GM10266 (cell line): Measurements from ENCODE around the gene CCSER1.

Experiments used
- DNase-seq: peaks from one replicate; pipeline ENCODE4 v3.0.0; 2012; ENCODE audit errors: extremely low spot score
- CTCF ChIP-seq: IDR thresholded peaks from 2 replicates; pipeline ENCODE4 v1.5.1; 2012; ENCODE audit warnings: mild to moderate bottlenecking, low read depth; ENCODE audit not compliant: control insufficient read depth, insufficient read depth; ENCODE audit errors: missing control alignments

CCSER1 gene

DNA sequence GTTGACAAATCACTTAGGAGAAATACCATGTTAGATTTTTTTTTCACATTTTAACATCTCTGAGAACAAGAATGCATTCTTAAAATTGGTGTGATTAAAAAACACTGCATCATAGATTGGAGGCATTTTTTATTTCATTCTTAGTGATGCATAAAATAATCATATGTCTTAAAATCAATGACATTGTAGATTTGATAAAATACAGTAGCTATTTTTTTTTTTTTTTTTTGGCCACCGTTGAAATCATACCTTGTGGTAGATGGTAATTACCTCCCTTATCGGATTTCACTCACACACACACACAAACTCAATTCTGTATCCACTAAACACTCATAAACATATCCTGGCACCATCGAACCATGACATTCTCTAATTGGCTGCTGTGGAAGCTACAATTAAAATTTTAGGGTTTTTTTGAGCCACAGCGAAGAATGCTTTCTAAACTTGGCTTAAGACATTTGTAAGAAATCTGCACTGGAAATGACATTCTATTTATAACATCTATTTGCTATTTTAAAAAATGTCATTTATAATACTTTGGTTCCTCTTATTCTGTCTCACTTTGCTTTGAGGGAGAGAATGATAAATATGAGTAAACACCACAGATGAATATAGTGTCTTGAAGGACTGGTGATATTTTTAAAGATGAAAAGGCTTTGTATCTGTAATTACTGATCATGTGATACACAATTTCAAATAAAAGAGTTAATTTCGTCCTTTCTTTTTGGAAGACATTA lies 60.1 kb downstream of the CCSER1 start:
- no peak for TF ChIP-seq CTCF
- DNase-seq, result no peak

- no peak for TF ChIP-seq CTCF
- DNase-seq, result no peak
These were observed 62.0 kb downstream of the CCSER1 start for GRCh38 chr4:90189178-90189577.

DNA sequence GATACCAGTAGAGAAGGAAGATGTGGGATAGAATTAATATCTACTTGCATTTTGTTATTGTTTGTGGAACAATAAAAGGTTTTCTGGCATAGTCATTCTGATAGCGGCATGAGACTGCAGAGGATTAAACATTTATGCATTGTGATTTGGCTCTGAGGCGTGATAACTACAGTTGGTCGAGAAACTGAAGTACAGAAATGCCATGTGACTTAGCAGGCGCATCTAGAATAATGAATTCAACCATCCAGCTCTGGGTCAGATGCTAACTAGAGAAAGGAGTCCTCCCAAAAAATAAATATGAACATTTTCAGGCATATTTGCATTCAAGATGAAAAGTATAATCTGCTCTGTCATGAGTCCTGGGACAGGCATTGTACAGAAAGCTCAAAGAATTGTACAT lies 62.8 kb downstream of the CCSER1 start:
- DNase-seq, result no peak
- no peak for TF ChIP-seq CTCF

- no peak for TF ChIP-seq CTCF
- DNase-seq, result no peak
These were observed 63.3 kb downstream of the CCSER1 start for GRCh38 chr4:90190525-90190924.

DNA sequence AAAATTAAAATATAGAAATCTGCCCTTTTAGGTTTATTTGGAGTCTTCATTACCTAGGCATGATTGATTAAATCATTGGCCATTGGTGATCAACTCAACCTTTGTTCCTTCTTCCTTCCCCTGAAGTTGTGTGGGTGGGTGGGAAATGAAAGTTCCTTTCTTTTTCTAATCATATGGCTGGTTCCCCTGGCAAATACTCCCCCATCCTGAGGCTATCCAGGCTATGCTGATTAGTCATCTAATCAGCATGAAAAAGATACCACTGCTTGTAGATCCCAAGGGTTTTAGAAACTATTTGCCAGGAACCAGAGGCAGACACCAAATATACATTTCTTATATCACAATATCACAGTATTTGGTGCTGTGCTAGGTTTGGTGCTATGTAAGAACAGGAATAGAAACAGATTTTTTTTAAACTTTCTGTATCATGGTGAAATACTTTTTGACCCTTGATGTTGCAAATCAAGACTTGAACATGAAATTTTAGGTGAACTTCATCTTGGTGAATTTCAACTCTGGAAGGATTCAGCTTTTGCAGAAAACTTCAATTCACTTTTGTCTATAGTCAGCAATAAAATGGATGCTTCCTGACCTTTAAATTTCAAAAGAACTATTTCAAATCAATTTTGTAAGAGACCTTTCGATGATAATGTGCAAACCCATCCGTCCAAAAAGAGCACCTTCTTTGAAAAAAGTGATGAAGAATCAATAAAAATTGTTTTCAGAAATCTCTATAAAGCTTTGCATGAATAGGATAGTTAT lies 71.1 kb downstream of the CCSER1 start:
- no peak for DNase-seq

GRCh38 chr4:90207887-90208454 lies 80.8 kb downstream of the CCSER1 start:
- DNase-seq, result no peak
- TF ChIP-seq CTCF, result no peak

More for the DNA sequence above, 71.1 kb downstream of the CCSER1 start:
- no peak for TF ChIP-seq CTCF

GRCh38 chr4:90209922-90210321 lies 82.7 kb downstream of the CCSER1 start:
- no peak for TF ChIP-seq CTCF
- no peak for DNase-seq
